WERI-Rb-1 (cell line): ENCODE measurements around the gene SRGAP2B.
"Not testable (repeated sequence)": the region's sequence is repeated elsewhere in the genome, so short reads cannot be mapped to it uniquely, and the experiment has no call there.

ENCODE experiments used
- DNase-seq: peaks from one replicate; pipeline ENCODE4 v3.0.0-alpha.2; 2020
- H3K27ac ChIP-seq: fragments of 250-450 bp; sonication (Bioruptor Pico); 2 replicates; pipeline ENCODE4 v1.5.1; 2020; ENCODE audit warnings: mild to moderate bottlenecking, moderate library complexity
- H3K27me3 ChIP-seq: fragments of 250-450 bp; sonication (Bioruptor Pico); 2 replicates; pipeline ENCODE4 v1.5.1; 2021; ENCODE audit warnings: mild to moderate bottlenecking, low read depth, moderate library complexity; ENCODE audit not compliant: insufficient read depth, severe bottlenecking
- H3K36me3 ChIP-seq: fragments of 250-450 bp; sonication (Bioruptor Pico); 2 replicates; pipeline ENCODE4 v1.5.1; 2020; ENCODE audit warnings: mild to moderate bottlenecking, moderate library complexity
- H3K4me3 ChIP-seq: 2 replicates; pipeline ENCODE4 v1.5.1; 2011; ENCODE audit warnings: low read depth, mild to moderate bottlenecking, control low read depth, low read length
- H3K9me3 ChIP-seq: fragments of 250-450 bp; sonication (Bioruptor Pico); 2 replicates; pipeline ENCODE4 v1.5.1; 2021; ENCODE audit warnings: mild to moderate bottlenecking, moderate library complexity; ENCODE audit not compliant: severe bottlenecking

Gene SRGAP2B

GRCh38 chr1:145000743-145001326, 94.3 kb downstream of the SRGAP2B start:
- H3K27me3 ChIP-seq, H3K27ac ChIP-seq, H3K4me3 ChIP-seq, H3K36me3 ChIP-seq, DNase-seq, H3K9me3 ChIP-seq: not testable (repeated sequence)

- H3K27ac ChIP-seq, H3K36me3 ChIP-seq, H3K9me3 ChIP-seq, H3K27me3 ChIP-seq, DNase-seq, H3K4me3 ChIP-seq: not testable (repeated sequence)
Observed at GRCh38 chr1:145000074-145000742, 94.9 kb downstream of the SRGAP2B start.

- not testable (repeated sequence) for H3K27me3 ChIP-seq, H3K36me3 ChIP-seq, H3K9me3 ChIP-seq, H3K4me3 ChIP-seq, H3K27ac ChIP-seq, DNase-seq
Observed at GRCh38 chr1:144998981-144999273, 96.2 kb downstream of the SRGAP2B start.

DNA sequence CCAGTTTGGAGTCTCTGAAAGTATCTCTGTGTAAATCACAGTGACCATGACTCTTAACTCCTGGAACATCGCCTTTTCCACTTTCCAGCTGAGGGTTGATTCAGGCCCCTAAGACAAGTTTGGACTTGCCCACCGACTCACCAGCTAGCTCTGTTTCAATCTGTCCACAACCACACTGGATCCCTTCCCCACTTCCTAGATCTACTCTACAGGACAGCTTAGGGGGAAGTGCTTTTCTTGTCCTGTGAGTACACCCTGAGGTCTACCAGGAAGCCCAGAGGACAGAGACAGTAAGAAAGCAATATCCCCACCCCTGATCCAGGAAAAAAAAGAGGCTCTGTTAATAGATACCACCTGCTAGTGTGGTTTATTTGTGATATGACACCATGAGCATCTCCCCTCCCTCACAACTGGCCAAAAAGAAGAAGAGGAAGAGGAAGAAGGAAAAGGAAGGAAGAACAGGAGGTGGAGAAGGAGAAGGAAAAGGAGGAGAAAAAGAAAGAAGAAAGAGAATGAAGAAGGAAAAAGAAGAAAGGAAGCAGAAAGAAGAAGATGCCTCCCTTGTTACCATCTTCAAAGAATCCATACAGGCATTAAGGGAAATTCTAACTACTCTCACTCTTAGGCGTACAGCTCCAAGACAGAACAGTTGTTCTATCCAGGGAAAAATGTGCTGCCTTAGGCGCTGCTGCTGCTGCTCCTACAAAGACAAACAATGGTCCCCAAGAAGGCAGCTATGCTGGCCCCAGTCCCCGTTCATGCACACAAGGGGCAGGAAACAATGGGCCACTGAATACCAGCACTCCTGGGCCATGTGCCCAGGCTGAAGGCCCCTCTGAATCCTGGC, 96.8 kb downstream of the SRGAP2B start:
- H3K27ac ChIP-seq, result peak overlapping the region; percentile 50
- DNase-seq, H3K27me3 ChIP-seq, H3K36me3 ChIP-seq, H3K9me3 ChIP-seq, H3K4me3 ChIP-seq: not testable (repeated sequence)

- DNase-seq, H3K36me3 ChIP-seq, H3K27me3 ChIP-seq, H3K9me3 ChIP-seq, H3K4me3 ChIP-seq, H3K27ac ChIP-seq: not testable (repeated sequence)
Observed at GRCh38 chr1:144995833-144996410, 99.2 kb downstream of the SRGAP2B start.

GRCh38 chr1:144992915-144993314, 102.2 kb downstream of the SRGAP2B start:
- not testable (repeated sequence) for DNase-seq, H3K4me3 ChIP-seq, H3K9me3 ChIP-seq, H3K36me3 ChIP-seq, H3K27ac ChIP-seq, H3K27me3 ChIP-seq

DNA sequence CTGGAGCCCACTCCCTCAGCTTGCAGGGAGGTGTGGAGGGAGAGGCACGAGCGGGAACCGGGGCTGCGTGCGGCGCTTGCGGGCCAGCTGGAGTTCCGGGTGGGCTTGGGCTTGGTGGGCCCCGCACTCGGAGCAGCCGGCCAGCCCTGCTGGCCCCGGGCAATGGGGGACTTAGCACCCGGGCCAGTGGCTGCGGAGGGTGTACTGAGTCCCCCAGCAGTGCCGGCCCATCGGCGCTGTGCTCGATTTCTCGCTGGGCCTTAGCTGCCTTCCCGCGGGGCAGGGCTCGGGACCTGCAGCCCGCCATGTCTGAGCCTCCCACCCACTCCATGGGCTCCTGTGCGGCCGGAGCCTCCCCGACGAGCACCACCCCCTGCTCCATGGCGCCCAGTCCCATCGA, 104.5 kb downstream of the SRGAP2B start:
- not testable (repeated sequence) for H3K36me3 ChIP-seq, H3K27ac ChIP-seq, H3K9me3 ChIP-seq, DNase-seq, H3K27me3 ChIP-seq, H3K4me3 ChIP-seq

DNA sequence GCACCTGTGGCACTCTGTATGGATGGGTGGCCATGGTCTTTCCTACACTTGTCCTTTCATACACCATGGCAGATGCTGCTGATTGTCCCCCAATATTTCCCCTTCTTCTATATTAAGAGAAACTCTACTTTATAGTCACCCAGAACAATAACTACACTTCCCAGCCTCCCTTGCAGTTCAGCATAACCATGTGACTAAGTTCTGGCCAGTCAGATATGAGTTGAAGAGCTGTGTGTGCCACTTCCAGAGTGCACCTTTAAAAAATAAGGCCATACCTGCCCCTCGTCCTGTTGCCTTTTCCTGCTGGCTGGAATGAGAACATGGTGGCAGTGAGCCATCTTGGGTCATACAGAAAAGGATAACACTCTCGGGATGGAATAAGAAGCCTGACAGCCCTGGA, 108.0 kb downstream of the SRGAP2B start:
- H3K27me3 ChIP-seq, H3K36me3 ChIP-seq, H3K4me3 ChIP-seq, H3K9me3 ChIP-seq, DNase-seq, H3K27ac ChIP-seq: not testable (repeated sequence)

GRCh38 chr1:144986171-144986860, 108.8 kb downstream of the SRGAP2B start:
- not testable (repeated sequence) for H3K9me3 ChIP-seq, H3K27ac ChIP-seq, DNase-seq, H3K27me3 ChIP-seq, H3K36me3 ChIP-seq, H3K4me3 ChIP-seq

DNA sequence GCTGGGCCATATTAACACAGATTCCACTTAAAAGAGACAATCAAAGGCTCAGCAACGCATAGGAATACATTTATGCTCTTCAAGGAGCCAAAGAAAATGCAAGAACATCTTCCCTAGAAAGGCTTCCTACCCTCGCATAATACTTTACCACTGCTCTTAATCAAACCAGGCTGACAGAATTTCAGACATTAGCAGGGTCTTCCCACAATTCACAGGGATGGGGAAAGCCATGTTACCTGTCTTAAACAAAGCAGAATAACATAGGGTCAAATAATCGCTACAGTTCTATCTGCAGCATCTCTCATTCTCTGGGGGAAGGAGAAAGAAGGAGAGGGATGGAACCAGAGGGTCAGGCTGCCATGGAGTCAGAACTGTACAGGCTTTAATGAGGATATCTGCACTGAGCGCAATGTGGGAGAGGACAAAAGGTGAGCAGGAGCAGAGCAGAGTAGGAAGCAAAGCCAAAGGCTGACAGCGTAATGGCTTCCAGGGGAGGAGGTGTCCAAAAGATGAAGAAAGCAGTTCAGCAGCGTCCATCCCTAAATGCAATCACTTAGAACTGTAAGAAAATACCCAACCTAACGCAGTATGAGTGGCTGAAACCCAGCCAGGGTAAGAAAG, 109.5 kb downstream of the SRGAP2B start:
- not testable (repeated sequence) for DNase-seq, H3K27ac ChIP-seq, H3K27me3 ChIP-seq, H3K36me3 ChIP-seq, H3K9me3 ChIP-seq, H3K4me3 ChIP-seq

GRCh38 chr1:144982802-144983525, 112.2 kb downstream of the SRGAP2B start:
- DNase-seq, H3K27ac ChIP-seq, H3K4me3 ChIP-seq, H3K36me3 ChIP-seq, H3K9me3 ChIP-seq, H3K27me3 ChIP-seq: not testable (repeated sequence)

GRCh38 chr1:144981157-144981556, 114.0 kb downstream of the SRGAP2B start:
- H3K27me3 ChIP-seq, DNase-seq, H3K36me3 ChIP-seq, H3K4me3 ChIP-seq, H3K9me3 ChIP-seq, H3K27ac ChIP-seq: not testable (repeated sequence)

GRCh38 chr1:144979960-144980595, 115.0 kb downstream of the SRGAP2B start:
- H3K4me3 ChIP-seq, H3K36me3 ChIP-seq, H3K27me3 ChIP-seq, H3K27ac ChIP-seq, H3K9me3 ChIP-seq, DNase-seq: not testable (repeated sequence)
